IgD-negative memory B cell (primary cell): ENCODE data around the gene ABCA6. TPM values are rescaled to one million over a fixed set of nuclear protein-coding genes. Genes with fewer than 3 reads are reported as not detected.
"Not testable (repeated sequence)": the region's sequence is repeated elsewhere in the genome, so short reads cannot be mapped to it uniquely, and the experiment has no call there.

ENCODE experiments used
- H3K27ac Mint-ChIP-seq, 3 donors: one replicate each; pipeline ENCODE4 v1.8.0; 2020 to 2022; ENCODE audit warnings: mild to moderate bottlenecking in 3 of 3, mixed read lengths in 3 of 3, moderate library complexity in 1 of 3
- H3K27me3 Mint-ChIP-seq: one replicate; pipeline ENCODE4 v1.8.0; 2021; ENCODE audit warnings: mixed read lengths
- H3K36me3 Mint-ChIP-seq: one replicate; pipeline ENCODE4 v1.8.0; 2020; ENCODE audit warnings: mild to moderate bottlenecking, mixed read lengths
- H3K4me1 Mint-ChIP-seq, 3 donors: one replicate each; pipeline ENCODE4 v1.8.0; 2020 to 2022; ENCODE audit warnings: mixed read lengths in 3 of 3, mild to moderate bottlenecking in 1 of 3
- H3K4me3 Mint-ChIP-seq, 4 donors: one replicate each; pipeline ENCODE4 v1.8.0; 2020 to 2022; ENCODE audit warnings: mild to moderate bottlenecking in 4 of 4, mixed read lengths in 4 of 4, moderate library complexity in 3 of 4
- H3K9me3 Mint-ChIP-seq, 3 donors: one replicate each; pipeline ENCODE4 v1.8.0; 2020 to 2021; ENCODE audit warnings: mixed read lengths in 3 of 3, mild to moderate bottlenecking in 1 of 3
- polyA plus RNA-seq: library from polyadenylated mRNA; unstranded; fragments of 300-500 nt; fragmentation: Illumina TruSeq; gene quantifications from one replicate; pipeline ENCODE4 v1.2.3, GENCODE V29; 2021

The ABCA6 gene, protein sequence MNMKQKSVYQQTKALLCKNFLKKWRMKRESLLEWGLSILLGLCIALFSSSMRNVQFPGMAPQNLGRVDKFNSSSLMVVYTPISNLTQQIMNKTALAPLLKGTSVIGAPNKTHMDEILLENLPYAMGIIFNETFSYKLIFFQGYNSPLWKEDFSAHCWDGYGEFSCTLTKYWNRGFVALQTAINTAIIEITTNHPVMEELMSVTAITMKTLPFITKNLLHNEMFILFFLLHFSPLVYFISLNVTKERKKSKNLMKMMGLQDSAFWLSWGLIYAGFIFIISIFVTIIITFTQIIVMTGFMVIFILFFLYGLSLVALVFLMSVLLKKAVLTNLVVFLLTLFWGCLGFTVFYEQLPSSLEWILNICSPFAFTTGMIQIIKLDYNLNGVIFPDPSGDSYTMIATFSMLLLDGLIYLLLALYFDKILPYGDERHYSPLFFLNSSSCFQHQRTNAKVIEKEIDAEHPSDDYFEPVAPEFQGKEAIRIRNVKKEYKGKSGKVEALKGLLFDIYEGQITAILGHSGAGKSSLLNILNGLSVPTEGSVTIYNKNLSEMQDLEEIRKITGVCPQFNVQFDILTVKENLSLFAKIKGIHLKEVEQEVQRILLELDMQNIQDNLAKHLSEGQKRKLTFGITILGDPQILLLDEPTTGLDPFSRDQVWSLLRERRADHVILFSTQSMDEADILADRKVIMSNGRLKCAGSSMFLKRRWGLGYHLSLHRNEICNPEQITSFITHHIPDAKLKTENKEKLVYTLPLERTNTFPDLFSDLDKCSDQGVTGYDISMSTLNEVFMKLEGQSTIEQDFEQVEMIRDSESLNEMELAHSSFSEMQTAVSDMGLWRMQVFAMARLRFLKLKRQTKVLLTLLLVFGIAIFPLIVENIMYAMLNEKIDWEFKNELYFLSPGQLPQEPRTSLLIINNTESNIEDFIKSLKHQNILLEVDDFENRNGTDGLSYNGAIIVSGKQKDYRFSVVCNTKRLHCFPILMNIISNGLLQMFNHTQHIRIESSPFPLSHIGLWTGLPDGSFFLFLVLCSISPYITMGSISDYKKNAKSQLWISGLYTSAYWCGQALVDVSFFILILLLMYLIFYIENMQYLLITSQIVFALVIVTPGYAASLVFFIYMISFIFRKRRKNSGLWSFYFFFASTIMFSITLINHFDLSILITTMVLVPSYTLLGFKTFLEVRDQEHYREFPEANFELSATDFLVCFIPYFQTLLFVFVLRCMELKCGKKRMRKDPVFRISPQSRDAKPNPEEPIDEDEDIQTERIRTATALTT (N-terminal part only)
- polyA plus RNA-seq = 0.80 TPM

DNA sequence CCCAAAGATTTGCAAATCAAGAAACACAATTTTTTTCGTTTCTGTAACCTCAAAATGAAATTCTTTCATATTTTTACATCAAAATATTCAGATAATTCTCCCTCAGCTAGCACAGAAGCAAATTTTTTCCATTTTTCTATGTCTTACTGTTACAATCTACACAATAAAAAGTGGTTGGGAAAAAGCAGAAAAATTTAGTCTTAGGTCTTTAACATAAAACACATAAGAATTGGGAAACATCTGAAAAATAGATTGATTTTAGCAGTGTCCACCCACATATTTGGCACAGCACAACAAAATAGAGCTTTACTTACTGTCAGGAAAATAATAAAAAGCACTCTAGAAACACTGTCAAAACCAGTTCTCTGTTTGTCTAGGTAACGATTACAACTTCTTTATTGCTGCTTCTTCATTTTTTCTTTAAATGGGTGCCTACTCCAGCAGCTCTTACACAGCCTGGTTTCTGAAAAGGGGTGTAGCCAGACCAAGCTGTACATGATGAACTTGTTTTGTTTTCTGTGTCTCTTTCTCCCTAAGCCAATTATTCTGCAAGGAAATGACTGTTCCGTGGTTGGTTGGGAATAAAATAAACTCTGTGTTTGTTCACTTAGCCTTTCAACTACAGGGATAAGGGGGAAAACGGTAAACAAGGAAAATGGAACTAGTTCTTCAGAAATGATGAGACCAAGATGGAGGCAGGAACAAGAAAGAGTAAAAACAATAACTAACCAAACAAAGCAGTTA is at the start of gene ABCA6:
Gene ABCA6, minus strand, starts transcription at position 465 of the 744 bp plus-strand sequence. CDS start 1,192 bp downstream, outside the sequence.
- H3K4me1 Mint-ChIP-seq = no peaks in the 10 kb centered on the region
- peaks cover 2% of the 10 kb centered on the region for H3K27me3 Mint-ChIP-seq
- H3K4me3 Mint-ChIP-seq = no peak within 1 kb of the TSS
- H3K27ac Mint-ChIP-seq = no peak within 1 kb of the TSS
- no peaks in the 10 kb centered on the region for H3K36me3 Mint-ChIP-seq
- no peaks in the 10 kb centered on the region for H3K9me3 Mint-ChIP-seq

DNA sequence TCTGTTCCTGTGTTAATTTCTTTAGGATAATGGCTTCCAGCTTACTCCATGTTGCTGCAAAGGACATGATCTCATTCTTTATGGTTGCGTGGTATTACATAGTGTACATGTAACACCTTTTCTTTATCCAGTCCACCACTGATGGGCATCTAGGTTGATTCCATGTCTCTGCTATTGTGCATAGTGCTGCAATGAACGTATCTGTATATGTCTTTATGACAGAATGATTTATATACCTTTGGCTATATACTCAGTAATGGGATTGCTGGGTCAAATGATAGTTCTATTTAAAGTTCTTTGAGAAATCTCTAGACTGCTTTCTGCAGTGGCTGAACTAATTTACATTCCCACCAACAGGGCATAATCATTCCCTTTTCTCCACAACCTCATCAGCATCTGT is 47.1 kb upstream of the ABCA6 start:
- Mint-ChIP-seq H3K4me3 (no peak overlapping the region), H3K27me3 (no peaks in the 10 kb centered on the region), H3K36me3 (no peaks in the 10 kb centered on the region), H3K27ac (no peak overlapping the region), H3K4me1 (no peaks in the 10 kb centered on the region), H3K9me3 (peaks cover 0 to 4% (median 0%) of the 10 kb centered on the region in 3 donors)

DNA sequence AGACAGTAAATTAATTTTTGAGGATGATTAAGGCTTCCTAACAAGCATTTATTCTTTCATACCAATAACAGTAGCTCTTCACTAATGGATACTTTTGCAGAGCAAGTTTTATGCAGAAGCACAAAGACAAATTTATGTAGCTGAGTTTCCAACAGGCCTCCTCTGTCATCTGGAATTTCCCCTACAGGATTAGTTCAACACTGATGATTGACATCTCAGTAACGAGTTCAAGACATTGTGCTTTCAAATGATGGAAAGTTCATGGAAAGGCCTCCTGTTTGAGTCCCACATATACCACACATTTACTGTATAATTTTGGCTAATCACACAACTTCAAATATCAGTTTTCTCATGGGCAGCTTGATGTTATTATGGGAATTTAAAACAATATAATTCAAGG is 46.4 kb upstream of the ABCA6 start:
- Mint-ChIP-seq H3K4me3 (no peak overlapping the region), H3K4me1 (no peaks in the 10 kb centered on the region)

DNA sequence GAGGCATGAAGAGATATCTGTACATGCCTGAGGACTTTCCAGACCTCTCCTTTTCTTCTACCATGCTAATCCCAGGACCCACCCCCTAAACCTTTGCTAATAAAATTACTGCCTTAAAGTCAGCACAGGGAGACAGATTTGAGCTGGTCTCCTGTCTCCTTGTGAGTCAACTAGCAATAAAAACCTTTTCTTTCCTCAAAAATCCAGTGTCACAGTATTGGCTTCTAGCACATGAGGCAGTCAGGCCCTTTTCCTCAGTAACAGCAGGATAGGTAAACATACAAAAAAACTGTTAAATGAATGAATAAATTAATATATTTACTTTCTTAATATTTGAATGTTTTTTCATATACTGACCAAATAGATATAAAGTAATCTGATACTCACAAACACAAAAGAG is 45.6 kb upstream of the ABCA6 start:
- H3K36me3 Mint-ChIP-seq = no peaks in the 10 kb centered on the region
- H3K4me3 Mint-ChIP-seq = no peak overlapping the region
- no peaks in the 10 kb centered on the region for H3K4me1 Mint-ChIP-seq
- no peaks in the 10 kb centered on the region for H3K27me3 Mint-ChIP-seq
- peaks cover 0 to 4% (median 0%) of the 10 kb centered on the region in 3 donors for H3K9me3 Mint-ChIP-seq
- no peak overlapping the region for H3K27ac Mint-ChIP-seq

More for the DNA sequence above, 46.4 kb upstream of the ABCA6 start:
- H3K27me3 Mint-ChIP-seq = no peaks in the 10 kb centered on the region
- no peak overlapping the region for H3K27ac Mint-ChIP-seq
- H3K9me3 Mint-ChIP-seq = peaks cover 0 to 4% (median 0%) of the 10 kb centered on the region in 3 donors
- no peaks in the 10 kb centered on the region for H3K36me3 Mint-ChIP-seq

DNA sequence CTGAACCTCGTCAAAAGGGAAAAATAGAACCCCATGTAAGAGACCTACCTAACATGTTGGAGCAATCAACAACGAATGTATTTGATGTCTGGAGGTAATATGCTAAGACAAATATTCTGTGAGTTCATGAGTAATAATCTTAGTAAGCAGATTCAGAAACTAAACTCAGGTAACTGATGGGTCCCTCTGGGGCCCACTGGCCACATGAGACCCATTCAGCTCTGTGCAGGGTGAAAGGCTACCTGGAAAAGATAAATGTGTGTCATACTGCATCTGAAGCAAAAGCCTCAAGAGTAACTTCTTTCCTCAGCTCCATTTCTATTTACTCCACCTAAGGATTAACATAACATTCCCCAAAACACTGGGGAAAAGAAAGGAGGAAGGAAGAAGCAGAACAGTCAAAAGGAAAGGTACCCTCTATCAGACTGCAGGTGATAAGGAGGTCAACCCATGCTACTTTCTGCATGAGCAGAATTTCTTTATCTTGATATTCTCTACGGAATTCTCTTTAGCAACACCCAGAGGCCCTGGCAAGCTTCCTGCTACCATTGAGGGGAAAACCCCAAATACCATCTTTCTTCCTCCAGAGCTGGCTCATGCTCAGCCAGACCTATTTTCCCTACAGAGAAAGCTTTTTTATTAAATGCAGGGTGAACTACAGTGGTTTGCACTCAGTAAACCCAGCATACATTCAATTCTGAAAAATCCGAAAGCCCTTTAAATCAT is 37.7 kb upstream of the ABCA6 start:
- no peak overlapping the region for H3K27ac Mint-ChIP-seq
- no peaks in the 10 kb centered on the region for H3K27me3 Mint-ChIP-seq
- no peaks in the 10 kb centered on the region for H3K9me3 Mint-ChIP-seq
- H3K4me1 Mint-ChIP-seq = peaks cover 15 to 27% (median 24%) of the 10 kb centered on the region in 3 donors
- H3K36me3 Mint-ChIP-seq = no peaks in the 10 kb centered on the region
- peak overlapping the region in 1 of 4 donors; percentile 74 for H3K4me3 Mint-ChIP-seq

DNA sequence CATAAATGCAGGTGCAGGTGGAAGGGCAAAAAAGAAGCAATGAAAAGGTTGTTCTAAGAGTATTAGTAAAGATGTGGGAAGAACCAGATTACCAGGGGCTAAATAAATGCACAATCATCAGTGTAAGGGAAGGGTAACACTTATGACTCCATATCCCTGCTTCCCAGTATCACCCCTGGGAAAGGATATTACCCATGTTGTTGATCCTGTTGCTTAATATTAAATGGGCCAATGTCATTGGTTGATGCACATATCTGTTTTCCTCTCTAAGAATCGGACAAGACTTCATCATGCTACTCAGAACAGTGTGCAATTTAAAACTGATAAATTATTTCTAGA is 34.7 kb upstream of the ABCA6 start:
- Mint-ChIP-seq H3K9me3 (no peaks in the 10 kb centered on the region), H3K4me3 (peak overlapping the region in 1 of 4 donors; percentile 18), H3K27ac (no peak overlapping the region), H3K4me1 (peaks cover 15 to 34% (median 24%) of the 10 kb centered on the region in 3 donors), H3K27me3 (no peaks in the 10 kb centered on the region), H3K36me3 (no peaks in the 10 kb centered on the region)

DNA sequence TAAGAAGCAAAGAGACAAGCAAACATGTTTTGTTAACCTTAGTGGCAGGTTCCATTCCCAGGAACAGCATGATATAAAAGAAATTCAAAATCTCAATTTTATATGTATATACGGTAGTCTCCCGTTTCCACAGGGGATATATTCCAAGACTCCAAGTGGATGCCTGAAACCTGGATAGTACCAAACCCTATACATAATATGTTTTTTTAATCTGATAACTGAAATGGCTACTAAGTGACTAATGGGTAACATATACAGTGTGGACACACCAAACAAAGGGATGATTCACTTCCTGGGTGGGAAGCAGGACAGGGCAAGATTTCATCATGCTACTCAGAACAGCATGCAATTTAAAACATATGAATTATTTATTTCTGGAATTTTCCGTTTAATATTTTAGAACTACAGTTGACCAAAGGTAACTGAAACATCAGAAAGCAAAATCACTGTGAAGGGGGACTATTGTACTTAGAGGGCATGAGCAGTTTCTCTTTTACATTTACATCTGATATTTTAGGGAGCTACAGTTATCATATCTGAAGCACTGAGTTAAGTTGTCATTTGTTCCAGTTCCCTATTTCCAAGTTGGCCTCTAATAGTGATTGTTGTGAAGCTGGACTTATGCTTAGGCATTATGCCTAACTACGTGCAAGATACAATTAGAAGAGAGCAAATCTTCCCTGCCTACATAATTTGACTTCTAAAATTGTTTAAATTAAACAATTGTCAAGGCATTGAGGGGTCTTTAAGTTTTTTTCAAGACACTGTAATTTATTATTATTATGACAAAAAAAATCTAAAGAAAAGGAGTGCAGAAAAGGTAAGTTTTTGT is 34.1 kb upstream of the ABCA6 start:
- Mint-ChIP-seq H3K27me3 (no peaks in the 10 kb centered on the region), H3K27ac (no peak overlapping the region), H3K4me1 (peaks cover 17 to 34% (median 25%) of the 10 kb centered on the region in 3 donors), H3K9me3 (no peaks in the 10 kb centered on the region), H3K36me3 (peaks cover 2% of the 10 kb centered on the region), H3K4me3 (peak overlapping the region in 1 of 4 donors; percentile 18)

DNA sequence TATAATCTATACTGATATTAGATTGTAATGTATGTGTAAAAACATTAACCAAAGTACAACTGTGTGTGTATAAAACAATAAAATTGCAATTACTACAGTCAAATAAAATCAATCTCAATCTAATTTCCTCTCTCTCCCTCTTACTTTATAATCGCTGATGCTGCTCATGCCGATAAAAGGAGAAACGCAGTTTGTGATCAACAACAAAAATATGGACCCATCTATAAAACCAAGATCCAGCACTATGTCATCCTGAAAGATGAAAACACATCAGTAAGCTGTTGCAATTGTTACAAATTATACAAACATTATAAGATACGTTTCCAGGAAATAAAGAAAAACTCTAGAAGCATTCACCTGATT is 33.5 kb upstream of the ABCA6 start:
- Mint-ChIP-seq H3K27me3 (no peaks in the 10 kb centered on the region), H3K36me3 (peaks cover 2% of the 10 kb centered on the region), H3K27ac (no peak overlapping the region), H3K9me3 (no peaks in the 10 kb centered on the region), H3K4me1 (peaks cover 23 to 37% (median 30%) of the 10 kb centered on the region in 3 donors), H3K4me3 (no peak overlapping the region)

DNA sequence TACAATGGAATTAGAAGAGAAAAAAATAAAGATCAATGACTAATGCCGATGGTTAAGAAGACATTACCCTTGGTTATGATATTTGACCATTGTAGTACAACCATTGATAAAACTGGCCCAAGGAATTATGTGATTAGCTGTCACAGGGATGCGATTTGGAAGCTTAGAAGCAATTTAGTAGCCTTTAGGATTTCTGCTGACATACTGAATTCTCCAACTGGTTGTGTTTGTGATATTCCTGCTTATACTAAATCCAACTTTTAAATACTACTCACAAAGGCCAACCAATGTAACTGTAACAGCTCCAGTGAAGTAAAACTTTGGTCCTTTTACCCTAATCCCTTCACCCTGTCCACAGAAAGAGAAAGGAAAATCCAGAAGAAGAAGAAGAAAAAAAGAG is 31.4 kb upstream of the ABCA6 start:
- peaks cover 13 to 23% (median 20%) of the 10 kb centered on the region in 3 donors for H3K4me1 Mint-ChIP-seq
- H3K4me3 Mint-ChIP-seq = no peak overlapping the region
- peak overlapping the region in 1 of 3 donors; percentile 14 for H3K27ac Mint-ChIP-seq
- no peaks in the 10 kb centered on the region for H3K27me3 Mint-ChIP-seq
- peaks cover 0 to 3% (median 0%) of the 10 kb centered on the region in 3 donors for H3K9me3 Mint-ChIP-seq
- peaks cover 2% of the 10 kb centered on the region for H3K36me3 Mint-ChIP-seq

DNA sequence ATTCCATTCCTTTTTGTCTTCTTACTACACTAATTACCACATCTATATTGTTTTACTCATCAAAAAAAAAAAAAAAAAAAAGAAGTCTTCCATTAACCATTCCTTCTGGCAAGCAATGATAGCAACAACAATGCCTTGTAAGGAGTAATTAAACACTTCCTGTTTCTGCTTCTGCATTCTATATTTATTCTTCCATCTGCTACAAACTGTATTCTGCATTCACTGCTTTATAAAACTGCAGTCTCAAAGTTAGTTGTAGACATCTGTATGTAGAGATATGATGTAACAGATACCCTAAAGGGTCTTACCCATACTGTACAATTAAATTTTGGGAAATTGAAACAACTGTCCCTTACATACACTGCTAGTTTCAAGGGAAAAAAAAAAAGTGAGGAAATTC is 28.7 kb upstream of the ABCA6 start:
- Mint-ChIP-seq H3K4me1 (peaks cover 7 to 12% (median 9%) of the 10 kb centered on the region in 3 donors), H3K36me3 (peaks cover 2% of the 10 kb centered on the region), H3K27ac (no peak overlapping the region), H3K9me3 (peaks cover 0 to 5% (median 0%) of the 10 kb centered on the region in 3 donors), H3K4me3 (peak overlapping the region in 2 of 4 donors; percentile 45 to 83), H3K27me3 (no peaks in the 10 kb centered on the region)

DNA sequence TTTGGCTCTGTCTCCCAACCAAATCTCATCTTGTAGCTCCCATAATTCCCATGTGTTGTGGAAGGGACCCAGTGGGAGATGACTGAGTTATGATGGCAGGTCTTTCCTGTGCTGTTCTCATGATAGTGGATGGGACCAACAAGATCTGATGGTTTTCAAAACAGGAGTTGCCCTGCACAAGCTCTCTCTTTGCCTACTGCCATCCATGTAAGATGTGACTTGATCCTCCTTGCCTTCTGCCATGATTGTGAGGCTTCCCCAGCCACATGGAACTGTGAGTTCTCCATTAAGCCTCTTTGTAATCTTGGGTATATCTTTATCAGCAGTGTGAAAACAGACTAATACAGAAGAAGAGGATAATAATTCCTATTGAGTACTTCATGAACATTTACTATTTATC is 26.9 kb upstream of the ABCA6 start:
- not testable (repeated sequence) for H3K9me3 Mint-ChIP-seq, H3K27me3 Mint-ChIP-seq, H3K36me3 Mint-ChIP-seq, H3K4me3 Mint-ChIP-seq
- Mint-ChIP-seq H3K27ac (peak overlapping the region in 2 of 3 donors; percentile 34 to 51), H3K4me1 (peaks cover 7 to 12% (median 9%) of the 10 kb centered on the region in 3 donors)

DNA sequence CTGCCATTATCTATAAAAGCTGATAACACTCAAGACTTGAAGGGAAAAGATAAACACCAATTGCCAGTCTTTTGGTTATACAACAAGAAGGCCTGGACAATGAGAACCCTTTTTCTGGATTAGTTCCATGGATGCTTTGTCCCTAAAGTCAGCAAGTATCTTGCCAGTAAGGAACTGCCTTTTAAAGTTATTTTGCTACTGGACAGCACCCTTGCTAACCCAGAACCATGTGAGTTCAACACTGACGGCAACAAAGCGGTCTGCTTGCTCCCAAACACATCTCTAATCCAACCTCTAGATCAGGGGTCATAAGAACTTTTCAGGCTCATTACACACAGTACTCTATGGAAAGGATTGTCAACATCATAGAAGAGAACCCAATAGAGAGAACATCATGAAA is 25.3 kb upstream of the ABCA6 start:
- Mint-ChIP-seq H3K36me3 (peaks cover 2% of the 10 kb centered on the region), H3K27ac (no peak overlapping the region), H3K4me1 (peaks cover 5 to 9% (median 7%) of the 10 kb centered on the region in 3 donors), H3K27me3 (no peaks in the 10 kb centered on the region), H3K4me3 (no peak overlapping the region), H3K9me3 (peaks cover 0 to 5% (median 0%) of the 10 kb centered on the region in 3 donors)

DNA sequence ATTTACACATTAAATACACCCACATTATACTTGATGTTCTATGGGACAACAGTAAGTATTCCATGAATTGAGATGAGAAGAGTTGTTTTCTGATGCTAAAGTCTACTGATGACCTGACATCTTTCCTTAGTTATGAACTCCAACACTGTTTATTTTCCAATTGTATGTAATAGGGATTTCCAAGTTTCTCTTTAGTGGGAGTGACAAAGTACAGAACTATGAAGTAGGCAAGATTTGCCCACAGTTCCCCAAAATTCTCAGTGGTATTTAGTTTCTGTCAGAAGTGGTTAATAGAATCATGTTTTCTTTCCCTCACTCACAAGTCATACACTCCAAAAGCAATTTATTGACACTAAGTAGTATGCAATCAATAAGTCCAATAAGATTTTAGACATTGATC is 22.5 kb upstream of the ABCA6 start:
- Mint-ChIP-seq H3K27ac (no peak overlapping the region), H3K36me3 (no peaks in the 10 kb centered on the region), H3K27me3 (no peaks in the 10 kb centered on the region), H3K4me3 (no peak overlapping the region), H3K9me3 (peaks cover 0 to 5% (median 0%) of the 10 kb centered on the region in 3 donors), H3K4me1 (no peaks in the 10 kb centered on the region)
